GM18519 (cell line): ENCODE data around the gene SCAMP5.

ENCODE experiments used
- ATAC-seq: cut with Tn5 transposase; IDR thresholded peaks from one replicate; pipeline ENCODE4 v1.9.1; 2021; ENCODE audit warnings: mild to moderate bottlenecking, moderate library complexity; ENCODE audit not compliant: unreplicated experiment, low FRiP score

The SCAMP5 gene

GRCh38 chr15:75043509-75044257 is 48.3 kb downstream of the SCAMP5 start:
- ATAC-seq: peak; percentile 21

DNA sequence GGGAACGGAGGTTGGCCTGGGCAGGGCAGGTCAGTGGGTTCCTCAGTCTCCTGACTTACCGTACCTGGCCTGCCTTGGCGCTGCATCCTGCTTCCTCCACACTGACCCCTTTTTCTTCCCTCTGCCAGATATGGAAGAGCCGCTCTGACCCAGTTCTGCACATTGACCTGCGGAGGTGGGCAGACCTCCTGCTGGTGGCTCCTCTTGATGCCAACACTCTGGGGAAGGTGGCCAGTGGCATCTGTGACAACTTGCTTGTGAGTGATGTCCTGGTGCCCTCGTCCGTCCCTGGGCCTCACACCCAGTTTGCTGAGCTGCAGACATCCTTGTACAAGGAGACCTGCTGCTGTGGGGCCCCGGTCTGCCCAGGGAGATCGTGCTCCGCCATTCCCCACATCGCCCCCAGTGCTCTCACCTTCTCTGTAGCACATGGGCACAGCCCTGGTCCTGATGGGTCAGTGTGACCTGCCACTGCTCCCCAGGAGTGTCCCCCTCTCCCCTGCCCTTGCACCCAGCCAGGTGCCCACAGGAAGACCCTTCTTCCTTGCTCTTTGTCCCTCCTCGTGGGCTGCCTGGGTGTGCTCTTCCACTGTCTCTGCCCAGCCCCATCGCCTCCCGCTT is 49.0 kb downstream of the SCAMP5 start:
- no peak for ATAC-seq

DNA sequence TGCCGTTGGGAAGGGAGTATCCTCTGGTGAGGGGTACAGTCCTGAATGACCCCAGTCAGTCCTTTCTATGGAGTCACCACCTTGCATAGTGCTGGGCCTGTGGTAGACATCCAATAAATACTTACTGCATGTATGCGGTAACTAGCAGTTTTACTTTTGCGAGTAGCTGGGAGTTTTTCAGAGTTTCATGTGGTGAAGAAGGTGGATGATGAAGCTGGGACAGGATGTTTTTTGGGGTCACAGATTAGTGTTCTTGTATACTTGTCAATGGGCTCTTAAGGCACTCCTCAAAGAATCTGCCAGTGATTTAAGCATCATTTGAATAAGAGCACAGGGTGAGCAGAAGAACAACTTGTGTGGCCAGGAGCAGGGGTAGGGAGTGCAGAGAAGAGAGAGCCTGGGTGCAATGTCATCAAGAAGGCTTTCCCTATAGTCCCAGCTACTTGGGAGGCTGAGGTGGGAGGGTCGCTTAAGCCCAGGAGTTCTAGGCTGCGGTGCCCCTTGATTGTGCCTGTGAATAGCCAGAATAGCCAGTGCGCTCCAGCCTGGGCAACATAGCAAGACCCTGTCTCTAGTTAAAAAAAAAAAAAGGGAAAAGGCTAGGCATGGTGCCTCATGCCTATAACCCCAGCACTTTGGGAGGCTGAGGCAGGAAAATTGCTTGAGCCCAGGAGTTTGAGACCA is 50.1 kb downstream of the SCAMP5 start:
- ATAC-seq: no peak

- ATAC-seq: no peak
Measured at GRCh38 chr15:75048394-75048793, 53.0 kb downstream of the SCAMP5 start.

GRCh38 chr15:75049392-75049791 is 54.0 kb downstream of the SCAMP5 start:
- ATAC-seq: no peak

DNA sequence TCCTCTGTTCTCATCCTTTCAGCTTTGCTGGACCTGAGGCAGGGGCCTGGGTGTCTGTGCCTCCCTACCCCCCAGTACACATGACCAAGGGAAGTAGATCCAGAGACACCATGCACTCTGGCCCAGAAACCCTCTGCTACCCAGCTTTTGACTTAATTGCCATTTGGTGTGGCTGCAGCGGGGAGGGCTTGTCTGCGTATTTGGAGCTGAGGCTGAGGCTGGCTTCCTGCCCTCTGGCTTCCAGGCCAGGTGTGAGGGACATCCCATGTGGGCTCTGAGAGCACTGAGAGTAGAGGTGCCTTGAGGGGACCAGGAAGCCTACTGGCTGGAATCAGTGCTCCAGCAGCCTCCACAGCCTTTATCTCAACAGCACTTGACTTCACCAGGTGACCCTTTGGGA is 54.9 kb downstream of the SCAMP5 start:
- no peak for ATAC-seq

GRCh38 chr15:75051191-75051608 is 55.8 kb downstream of the SCAMP5 start:
- ATAC-seq: no peak

GRCh38 chr15:75051711-75052110 is 56.3 kb downstream of the SCAMP5 start:
- ATAC-seq: no peak

- no peak for ATAC-seq
Measured at GRCh38 chr15:75052972-75053747, 57.8 kb downstream of the SCAMP5 start.

GRCh38 chr15:75053748-75054125 is 58.4 kb downstream of the SCAMP5 start:
- no peak for ATAC-seq

GRCh38 chr15:75054172-75054897 is 59.0 kb downstream of the SCAMP5 start:
- ATAC-seq: no peak

DNA sequence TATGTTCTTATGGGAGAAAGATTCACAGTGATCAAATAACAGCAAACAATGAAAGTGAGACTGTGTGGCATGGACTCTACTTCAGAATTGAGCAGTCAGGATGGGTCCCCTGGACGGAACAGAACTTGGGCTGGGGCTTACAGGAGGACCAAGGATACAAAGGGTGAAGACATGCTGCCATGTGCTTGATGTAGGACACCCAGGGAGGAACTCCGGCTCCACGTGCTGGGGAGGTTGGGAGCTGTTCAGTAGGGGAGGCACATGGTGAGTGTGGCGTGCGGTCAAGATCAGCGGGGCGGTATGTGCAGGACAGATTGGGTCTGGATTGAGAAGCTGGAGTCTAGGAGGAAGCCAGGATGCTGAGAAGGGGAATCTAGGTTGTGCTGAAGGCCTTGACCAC is 60.7 kb downstream of the SCAMP5 start:
- no peak for ATAC-seq

- no peak for ATAC-seq
Measured at GRCh38 chr15:75058127-75058905, 63.0 kb downstream of the SCAMP5 start.

DNA sequence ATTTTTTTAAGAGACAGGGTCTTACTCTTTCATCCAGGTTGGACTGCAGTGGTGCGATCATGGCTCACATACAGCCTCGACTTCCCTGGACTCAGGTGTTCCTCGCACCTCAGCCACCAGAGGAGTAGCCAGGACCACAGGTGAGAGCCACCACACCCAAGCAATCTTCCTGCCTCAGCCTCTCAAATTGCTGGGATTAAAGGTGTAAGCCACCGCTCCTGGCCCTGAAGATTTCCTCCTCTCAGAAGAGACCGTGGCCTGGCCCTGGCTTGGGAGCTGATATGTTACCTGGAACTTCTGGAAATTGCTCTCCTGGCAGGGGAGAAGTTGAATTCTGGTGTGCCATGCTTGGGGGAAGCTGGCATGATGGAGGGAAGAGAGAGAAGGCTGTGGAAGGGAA is 64.2 kb downstream of the SCAMP5 start:
- ATAC-seq: no peak

DNA sequence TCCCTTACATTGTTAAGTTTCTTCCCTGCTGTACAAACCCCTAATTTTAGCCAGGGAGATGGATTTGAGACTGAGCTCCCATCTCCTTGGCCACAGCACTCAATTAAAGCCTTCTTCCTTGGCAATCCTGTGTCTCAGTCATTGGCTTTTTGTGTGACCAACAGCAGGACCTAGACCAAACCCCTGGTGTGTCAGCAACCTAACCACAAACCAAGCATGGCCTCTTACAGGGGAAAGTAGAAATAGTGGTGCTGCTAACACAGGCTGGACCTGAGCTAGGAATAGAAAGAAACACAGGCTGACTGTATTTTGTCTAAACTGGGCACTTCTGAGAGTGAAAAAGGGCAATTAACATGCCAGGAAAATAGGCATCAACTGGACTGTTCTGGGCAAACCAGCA is 65.9 kb downstream of the SCAMP5 start:
- no peak for ATAC-seq

GRCh38 chr15:75062706-75063105 is 67.3 kb downstream of the SCAMP5 start:
- ATAC-seq: no peak

- ATAC-seq: no peak
Measured at GRCh38 chr15:75063338-75063737, 68.0 kb downstream of the SCAMP5 start.

GRCh38 chr15:75063889-75064288 is 68.5 kb downstream of the SCAMP5 start:
- no peak for ATAC-seq

DNA sequence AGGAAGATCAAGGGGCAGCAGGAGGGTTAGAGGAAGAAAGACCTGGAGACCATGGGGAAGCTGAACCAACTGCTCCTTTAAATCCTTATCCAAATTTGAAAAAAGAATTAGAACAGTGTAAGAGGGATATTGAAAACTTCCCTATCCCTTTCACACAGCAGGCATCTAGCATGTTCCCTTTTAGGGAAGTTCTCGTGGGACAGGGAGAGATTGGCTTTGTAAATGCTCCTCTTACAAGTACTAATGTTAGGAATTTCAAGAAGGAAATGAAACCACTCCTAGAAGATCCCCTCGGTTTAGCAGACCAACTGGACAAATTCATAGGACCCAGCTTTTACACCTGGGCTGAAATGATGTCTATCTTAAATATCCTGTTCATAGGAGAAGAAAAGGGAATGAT is 69.5 kb downstream of the SCAMP5 start:
- no peak for ATAC-seq

DNA sequence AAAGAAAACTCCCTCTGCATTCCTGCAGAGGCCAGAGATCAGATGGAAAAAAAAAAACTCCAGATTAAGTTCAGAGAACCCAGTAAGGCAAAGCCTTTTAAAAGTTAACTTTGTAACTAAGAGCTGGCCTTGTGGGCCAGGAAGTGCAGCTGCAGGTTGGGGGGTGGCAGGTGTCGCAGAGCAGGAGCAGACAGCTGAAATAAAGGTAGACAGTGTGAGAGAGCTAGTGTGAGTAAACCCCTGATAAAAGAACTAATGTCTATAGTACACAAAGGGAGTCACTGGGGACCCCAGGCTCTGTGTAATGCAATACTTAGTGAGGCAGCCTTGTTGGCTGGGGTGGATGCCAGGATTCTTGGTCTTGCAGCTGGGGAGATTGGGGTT is 70.1 kb downstream of the SCAMP5 start:
- ATAC-seq: no peak
